ENCODE measurements around the gene ZNF710.

The ZNF710 gene

DNA sequence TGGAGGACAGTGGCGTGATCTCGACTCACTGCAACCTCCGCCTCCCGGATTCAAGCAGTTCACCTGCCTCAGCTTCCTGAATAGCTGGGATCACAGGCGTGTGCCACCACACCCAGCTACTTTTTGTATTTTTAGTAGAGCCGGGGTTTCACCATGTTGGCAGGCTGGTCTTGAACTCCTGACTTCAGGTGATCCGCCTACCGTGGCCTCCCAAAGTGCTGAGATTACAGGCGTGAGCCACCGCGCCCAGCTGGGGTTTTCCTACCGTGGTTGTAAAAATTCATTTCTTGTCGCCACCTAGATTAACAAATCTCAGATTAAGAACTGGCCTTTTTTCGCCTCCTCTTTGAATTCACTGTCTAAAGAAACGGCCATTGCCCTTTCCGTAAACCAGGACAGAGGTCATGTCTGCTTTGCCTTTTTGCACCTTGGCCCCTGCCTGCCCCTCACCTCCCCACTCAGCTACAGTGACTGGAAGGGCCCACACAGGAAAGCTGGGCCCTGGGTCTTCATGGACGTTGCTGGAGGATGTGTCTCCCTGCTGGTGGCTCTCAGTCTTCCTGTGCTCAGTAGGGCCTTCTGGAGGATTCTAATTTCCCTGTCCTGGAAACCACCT is 17.2 kb downstream of the ZNF710 start:
- no peaks in the 10 kb centered on the region for H3K9me3 ChIP-seq
- H3K36me3 ChIP-seq: no peaks in the 10 kb centered on the region
- intact Hi-C loops (cut with DNase I; ENCODE audit: low total_unique reads): no loop called here
- TF ChIP-seq, protein P1, sequence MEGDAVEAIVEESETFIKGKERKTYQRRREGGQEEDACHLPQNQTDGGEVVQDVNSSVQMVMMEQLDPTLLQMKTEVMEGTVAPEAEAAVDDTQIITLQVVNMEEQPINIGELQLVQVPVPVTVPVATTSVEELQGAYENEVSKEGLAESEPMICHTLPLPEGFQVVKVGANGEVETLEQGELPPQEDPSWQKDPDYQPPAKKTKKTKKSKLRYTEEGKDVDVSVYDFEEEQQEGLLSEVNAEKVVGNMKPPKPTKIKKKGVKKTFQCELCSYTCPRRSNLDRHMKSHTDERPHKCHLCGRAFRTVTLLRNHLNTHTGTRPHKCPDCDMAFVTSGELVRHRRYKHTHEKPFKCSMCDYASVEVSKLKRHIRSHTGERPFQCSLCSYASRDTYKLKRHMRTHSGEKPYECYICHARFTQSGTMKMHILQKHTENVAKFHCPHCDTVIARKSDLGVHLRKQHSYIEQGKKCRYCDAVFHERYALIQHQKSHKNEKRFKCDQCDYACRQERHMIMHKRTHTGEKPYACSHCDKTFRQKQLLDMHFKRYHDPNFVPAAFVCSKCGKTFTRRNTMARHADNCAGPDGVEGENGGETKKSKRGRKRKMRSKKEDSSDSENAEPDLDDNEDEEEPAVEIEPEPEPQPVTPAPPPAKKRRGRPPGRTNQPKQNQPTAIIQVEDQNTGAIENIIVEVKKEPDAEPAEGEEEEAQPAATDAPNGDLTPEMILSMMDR (IDR thresholded peaks at IDR 0.05): no peak
- no peak overlapping the region for H3K4me3 ChIP-seq
- peak in 1 of 2 donors; percentile 8 for DNase-seq
- H3K27ac ChIP-seq: no peak overlapping the region
- no peaks in the 10 kb centered on the region for H3K27me3 ChIP-seq
- peaks cover 0 to 9% (median 2%) of the 10 kb centered on the region in 4 donors for H3K4me1 ChIP-seq

DNA sequence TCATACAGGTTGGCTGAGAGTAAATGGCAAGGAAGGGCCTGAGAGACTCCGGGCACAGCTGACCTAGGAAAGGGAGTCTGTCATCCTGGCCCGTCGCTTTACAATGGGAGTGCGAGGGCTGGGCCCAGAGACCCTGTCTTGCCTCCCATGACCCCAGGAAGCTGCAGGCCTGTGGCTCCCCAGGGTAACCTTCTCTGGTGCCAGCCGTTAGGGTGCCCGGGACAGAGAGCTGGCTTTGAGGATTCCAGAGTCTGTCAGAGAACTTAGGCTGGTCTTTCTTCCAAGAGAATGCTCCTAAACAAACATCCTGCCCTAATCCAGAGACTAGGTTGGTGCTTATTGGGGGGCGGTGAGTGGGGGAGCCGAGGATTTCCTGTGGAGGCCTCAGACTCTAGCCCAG is 18.5 kb downstream of the ZNF710 start:
- TF ChIP-seq, protein P1 (IDR thresholded peaks at IDR 0.05): no peak
- Histone ChIP-seq H3K4me1 (peaks cover 0 to 9% (median 2%) of the 10 kb centered on the region in 4 donors), H3K9me3 (no peaks in the 10 kb centered on the region), H3K27ac (no peak overlapping the region), H3K27me3 (no peaks in the 10 kb centered on the region), H3K36me3 (no peaks in the 10 kb centered on the region), H3K4me3 (no peak overlapping the region)
- no peak for DNase-seq
- intact Hi-C loops (cut with DNase I; ENCODE audit: low total_unique reads): no loop called here

GRCh38 chr15:90020021-90020735 is 19.1 kb downstream of the ZNF710 start:
- H3K27ac ChIP-seq: no peak overlapping the region
- intact Hi-C loops (cut with DNase I; ENCODE audit: low total_unique reads): no loop called here
- DNase-seq: peak; percentile 29 to 69
- H3K9me3 ChIP-seq: no peaks in the 10 kb centered on the region
- no peak overlapping the region for H3K4me3 ChIP-seq
- TF ChIP-seq, protein P1 (IDR thresholded peaks at IDR 0.05): no peak
- no peaks in the 10 kb centered on the region for H3K27me3 ChIP-seq
- H3K36me3 ChIP-seq: no peaks in the 10 kb centered on the region
- H3K4me1 ChIP-seq: peaks cover 0 to 9% (median 2%) of the 10 kb centered on the region in 4 donors

DNA sequence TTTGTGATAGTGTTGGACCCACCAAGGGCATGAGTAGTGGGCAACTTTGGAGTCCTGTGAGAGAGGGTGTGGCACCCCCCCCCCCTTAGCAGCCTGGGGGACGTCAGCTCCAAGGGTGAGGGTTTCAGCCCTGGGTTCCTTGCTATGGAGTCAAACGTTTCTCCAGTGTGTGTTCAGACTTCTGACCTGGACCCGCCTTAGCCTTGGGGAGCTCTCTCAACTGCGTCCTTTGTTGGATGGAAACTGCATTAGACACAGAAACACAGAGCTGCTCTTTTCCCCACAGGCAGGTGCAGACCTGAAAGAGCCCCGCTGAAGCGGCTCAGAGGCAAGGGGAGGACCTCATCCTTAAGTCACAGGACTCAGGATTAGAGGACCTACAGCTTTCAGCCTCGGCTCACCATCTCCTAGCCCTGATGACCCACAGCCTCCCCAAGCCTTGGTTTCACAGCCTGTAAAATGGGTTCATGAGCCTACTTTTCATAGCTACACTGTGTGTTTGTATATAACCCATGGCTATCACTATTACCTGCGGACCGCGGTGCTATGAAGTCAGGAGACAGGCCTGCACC is 19.9 kb downstream of the ZNF710 start:
- TF ChIP-seq, protein P1 (IDR thresholded peaks at IDR 0.05): no peak
- no peak overlapping the region for H3K27ac ChIP-seq

GRCh38 chr15:90022345-90022744 is 21.2 kb downstream of the ZNF710 start:
- Histone ChIP-seq H3K9me3 (no peaks in the 10 kb centered on the region), H3K4me3 (no peak overlapping the region), H3K4me1 (peaks cover 0 to 9% (median 2%) of the 10 kb centered on the region in 4 donors), H3K27me3 (no peaks in the 10 kb centered on the region), H3K27ac (no peak overlapping the region), H3K36me3 (no peaks in the 10 kb centered on the region)
- no peak for DNase-seq
- TF ChIP-seq, protein P1 (IDR thresholded peaks at IDR 0.05): no peak
- intact Hi-C loops (cut with DNase I; ENCODE audit: low total_unique reads): no loop called here

More for the DNA sequence above, 19.9 kb downstream of the ZNF710 start:
- Histone ChIP-seq H3K4me1 (peaks cover 0 to 9% (median 2%) of the 10 kb centered on the region in 4 donors), H3K27me3 (no peaks in the 10 kb centered on the region), H3K9me3 (no peaks in the 10 kb centered on the region), H3K4me3 (no peak overlapping the region), H3K36me3 (no peaks in the 10 kb centered on the region)
- DNase-seq: no peak
- intact Hi-C loops (cut with DNase I; ENCODE audit: low total_unique reads): no loop called here
